KG1 (cell line): Measurements from ENCODE around the gene ETV6.

Experiments used
- DNase-seq: peaks from one replicate; lab custom pipeline; 2025; lab: John Stamatoyannopoulos, UW

ETV6 gene

GRCh38 chr12:11861864-11862600 lies 212.6 kb downstream of the ETV6 start:
- no peak for DNase-seq

GRCh38 chr12:11862798-11863197 lies 213.3 kb downstream of the ETV6 start:
- no peak for DNase-seq

- no peak for DNase-seq
Measured at GRCh38 chr12:11863478-11863906, 214.0 kb downstream of the ETV6 start.

DNA sequence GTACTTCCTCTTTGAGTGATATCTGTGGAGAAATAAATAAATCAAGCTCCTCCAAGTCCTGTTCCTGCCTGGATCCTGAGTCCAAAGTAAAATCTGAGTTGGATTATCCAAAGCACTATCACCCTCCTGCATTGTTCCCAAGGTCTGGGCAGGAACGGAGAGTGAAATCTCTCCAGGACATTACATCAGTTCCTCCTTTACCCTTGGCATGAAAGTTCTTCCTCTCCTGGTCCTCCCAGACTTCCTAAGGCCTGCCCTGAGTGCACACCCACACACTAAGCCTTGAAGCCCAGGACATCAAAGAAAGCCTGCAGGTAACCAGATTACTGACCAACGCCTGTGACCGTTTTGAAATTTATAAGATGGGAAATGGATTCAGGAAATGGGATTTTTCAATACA lies 214.5 kb downstream of the ETV6 start:
- DNase-seq: no peak

- DNase-seq: no peak
Measured at GRCh38 chr12:11865824-11866223, 216.3 kb downstream of the ETV6 start.

DNA sequence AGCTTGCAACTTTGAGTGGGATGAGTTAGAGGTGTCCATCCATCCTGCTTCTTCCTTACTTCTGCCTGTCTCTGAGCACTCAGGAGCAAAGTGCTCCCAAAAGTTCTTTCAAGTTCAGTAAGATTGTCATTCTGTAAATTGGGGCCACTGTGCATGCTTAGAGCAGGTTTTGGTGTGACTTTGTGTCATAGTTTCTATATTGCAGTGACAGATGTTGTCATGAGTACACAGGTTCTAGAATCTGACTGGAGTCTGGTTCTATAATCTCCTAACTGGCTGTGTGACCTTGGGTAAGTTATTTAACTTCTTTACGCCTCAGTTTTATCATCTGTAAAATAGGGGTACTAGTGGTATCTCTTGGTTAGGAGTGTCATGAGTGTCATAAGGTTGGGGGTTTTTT lies 218.6 kb downstream of the ETV6 start:
- no peak for DNase-seq

DNA sequence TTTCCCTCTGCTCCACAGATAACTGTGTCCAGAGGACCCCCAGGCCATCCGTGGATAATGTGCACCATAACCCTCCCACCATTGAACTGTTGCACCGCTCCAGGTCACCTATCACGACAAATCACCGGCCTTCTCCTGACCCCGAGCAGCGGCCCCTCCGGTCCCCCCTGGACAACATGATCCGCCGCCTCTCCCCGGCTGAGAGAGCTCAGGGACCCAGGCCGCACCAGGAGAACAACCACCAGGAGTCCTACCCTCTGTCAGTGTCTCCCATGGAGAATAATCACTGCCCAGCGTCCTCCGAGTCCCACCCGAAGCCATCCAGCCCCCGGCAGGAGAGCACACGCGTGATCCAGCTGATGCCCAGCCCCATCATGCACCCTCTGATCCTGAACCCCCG lies 219.9 kb downstream of the ETV6 start:
- no peak for DNase-seq

- no peak for DNase-seq
Measured at GRCh38 chr12:11870041-11870451, 220.6 kb downstream of the ETV6 start.

- no peak for DNase-seq
Measured at GRCh38 chr12:11872055-11872454, 222.6 kb downstream of the ETV6 start.

DNA sequence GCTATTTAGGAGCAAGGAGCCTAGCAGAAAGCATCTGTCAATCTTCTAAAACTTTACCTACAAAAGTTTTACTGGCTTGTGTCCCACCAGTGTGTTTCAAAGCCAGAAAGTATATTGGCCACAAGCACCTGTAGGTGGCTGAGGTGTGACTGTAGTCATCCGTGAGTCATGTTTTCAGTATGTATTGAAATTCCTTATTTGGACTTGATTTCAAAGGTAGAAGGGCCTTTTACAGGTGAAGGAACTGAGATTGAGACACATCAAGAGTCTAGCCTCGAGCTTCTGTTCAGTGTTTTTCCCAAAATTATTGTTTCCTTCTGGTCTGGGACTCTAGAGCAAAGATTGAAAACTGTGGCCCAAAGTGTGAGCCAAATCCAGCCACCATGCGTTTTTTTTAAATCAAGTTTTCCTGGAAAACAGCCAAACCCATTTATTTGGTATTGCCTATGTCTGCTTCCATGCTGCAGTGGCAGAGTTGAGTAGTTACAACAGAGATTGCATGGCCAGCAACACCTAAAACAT lies 226.0 kb downstream of the ETV6 start:
- DNase-seq: no peak

GRCh38 chr12:11876307-11876706 lies 226.8 kb downstream of the ETV6 start:
- DNase-seq: no peak

GRCh38 chr12:11877102-11877826 lies 227.8 kb downstream of the ETV6 start:
- DNase-seq: no peak

DNA sequence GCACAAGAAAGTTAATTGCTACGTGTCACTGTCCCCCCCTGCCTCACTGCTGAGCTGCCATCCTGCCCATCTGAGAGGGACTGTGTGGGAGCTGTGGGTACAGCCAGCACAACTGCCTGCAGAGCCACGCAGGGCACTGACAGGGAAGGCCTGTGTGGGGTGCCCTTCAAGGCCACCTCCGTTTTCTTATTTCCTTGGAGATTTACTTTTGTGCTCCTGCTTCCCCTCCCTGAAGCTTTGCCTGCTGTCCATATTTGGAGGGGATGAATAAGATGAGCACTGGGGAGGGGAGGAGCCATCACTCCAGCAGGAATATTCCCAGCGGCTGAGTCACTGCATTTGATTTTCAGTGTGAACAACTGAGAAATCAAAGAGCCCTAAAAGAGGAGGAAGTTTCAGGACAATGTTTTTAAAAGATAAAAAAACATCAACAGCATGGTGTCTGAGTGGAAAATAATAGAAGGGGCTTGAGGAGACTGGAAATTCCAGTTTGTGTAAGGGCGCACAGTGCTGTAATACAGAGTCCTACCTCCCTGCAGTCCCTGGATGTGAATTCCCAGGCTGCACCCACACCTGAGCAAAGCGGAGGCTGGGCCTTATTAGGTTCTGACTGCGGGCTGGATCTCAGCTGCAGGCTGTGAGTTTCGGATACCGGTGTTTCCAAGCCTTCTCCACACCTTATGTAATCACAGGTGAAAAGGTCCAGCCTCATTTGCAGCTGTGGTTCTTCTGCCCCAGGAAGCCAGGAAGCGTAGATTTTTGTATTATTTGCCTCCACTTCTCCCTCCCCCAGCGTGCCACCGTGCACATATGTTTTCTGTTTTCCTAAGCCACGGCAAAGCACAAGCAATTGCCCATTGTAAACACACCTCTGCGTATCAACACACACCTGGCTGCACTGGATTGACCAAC lies 228.7 kb downstream of the ETV6 start:
- no peak for DNase-seq

DNA sequence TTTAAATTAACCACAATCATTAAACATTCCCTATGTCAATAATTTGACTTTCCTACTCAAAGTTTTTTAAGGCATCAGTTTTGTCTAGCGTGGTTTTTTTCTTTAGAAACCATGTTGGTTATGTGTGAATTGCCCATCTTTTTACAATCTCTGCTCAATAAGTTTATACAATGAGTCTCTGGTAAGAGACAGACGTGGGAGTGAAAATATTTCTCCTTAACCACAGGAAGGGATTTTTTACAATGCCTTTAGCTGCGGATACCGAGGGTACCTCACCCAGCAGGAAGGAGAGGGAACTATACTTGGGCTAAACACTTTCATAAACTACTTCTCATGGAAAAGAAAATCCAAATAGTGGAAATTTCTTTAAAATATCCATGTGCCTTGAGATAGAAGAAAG lies 229.8 kb downstream of the ETV6 start:
- DNase-seq: no peak

DNA sequence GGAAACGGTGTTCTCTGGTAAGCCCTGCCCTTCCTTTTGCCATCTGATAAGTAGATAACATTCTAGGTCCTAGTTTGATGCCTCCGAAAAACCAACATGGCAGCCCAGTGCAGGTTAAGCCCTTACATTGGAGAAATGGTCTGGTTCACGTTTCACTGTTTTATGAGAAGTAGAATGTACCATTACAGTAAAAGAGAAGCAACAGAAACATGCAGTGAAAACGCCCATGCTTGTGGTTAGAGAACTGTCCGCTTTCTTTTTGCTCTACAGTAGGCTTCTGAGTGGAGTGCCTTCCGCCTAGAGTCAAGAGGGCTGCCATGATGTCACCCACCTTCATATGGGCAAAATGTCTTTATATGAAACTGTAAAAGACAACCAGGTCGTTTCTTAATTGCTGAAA lies 230.9 kb downstream of the ETV6 start:
- no peak for DNase-seq

- DNase-seq: no peak
Measured at GRCh38 chr12:11881835-11882234, 232.4 kb downstream of the ETV6 start.

DNA sequence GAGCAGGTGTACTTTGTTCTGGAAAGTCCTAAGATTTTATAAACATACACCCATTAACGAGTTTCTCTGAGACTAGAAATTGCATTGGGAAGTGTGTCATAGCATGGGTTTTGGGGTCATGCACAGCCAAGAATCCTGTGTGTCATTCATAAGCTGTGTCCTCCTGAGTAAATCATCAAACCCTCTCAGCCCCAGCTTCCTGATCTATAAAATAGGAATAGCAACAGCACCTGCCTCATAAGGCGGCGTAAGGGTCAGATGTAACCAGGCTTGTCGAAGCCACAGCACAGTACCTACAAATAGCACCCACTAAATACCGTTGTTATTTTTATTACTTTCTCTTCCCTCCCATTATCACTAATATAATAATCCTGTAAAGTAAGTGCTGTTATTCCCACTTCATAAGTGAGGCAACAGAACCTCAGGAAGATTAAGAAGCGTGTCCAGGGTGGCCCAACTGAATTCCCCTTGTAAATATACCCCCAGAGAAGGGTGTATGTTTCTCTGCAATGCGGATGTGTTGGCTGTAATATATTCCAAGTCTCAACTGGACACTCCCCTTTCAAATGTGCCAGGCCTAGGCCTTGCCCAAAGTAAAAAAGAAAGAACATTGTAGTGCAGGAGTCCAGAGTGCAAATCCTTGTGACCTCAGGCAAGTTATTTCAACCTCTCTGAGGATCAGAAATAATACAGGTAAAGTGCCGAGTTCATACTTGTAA lies 233.0 kb downstream of the ETV6 start:
- no peak for DNase-seq

DNA sequence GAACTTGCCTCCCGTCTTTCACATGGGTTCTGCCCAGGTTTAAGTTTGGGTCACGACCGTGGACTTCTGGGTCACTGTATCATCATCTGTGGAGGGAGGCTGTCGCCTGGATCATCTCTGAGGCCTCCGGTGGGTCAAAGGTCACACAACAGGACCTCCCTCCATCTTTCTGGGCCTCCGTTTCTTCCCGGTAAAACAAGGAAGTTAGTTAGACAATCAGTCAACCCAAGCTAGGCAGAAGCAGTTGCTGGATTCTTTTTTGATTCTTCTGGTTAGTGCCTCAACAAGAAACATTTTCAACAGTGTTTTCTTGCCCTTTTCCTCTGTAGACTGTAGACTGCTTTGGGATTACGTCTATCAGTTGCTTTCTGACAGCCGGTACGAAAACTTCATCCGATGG lies 234.6 kb downstream of the ETV6 start:
- no peak for DNase-seq

DNA sequence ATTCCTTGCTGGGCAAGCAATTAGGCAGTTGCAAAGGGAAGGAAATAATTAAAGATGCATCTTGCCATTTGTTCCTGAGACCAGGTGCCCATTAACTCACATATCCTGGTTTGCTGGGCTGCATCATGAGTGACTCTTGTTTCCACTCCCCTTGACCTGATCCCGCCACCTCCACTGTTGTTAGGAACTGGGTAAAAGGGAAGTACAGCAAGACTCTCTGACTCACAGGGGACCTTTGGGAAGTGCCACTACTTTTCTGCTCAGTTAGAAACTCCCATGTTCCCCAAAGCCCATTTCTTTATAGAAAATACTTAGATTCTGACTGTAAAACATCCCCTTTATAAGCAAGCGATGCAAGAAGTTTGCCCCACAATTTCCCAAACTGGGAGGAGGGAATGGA lies 235.2 kb downstream of the ETV6 start:
- DNase-seq: no peak

DNA sequence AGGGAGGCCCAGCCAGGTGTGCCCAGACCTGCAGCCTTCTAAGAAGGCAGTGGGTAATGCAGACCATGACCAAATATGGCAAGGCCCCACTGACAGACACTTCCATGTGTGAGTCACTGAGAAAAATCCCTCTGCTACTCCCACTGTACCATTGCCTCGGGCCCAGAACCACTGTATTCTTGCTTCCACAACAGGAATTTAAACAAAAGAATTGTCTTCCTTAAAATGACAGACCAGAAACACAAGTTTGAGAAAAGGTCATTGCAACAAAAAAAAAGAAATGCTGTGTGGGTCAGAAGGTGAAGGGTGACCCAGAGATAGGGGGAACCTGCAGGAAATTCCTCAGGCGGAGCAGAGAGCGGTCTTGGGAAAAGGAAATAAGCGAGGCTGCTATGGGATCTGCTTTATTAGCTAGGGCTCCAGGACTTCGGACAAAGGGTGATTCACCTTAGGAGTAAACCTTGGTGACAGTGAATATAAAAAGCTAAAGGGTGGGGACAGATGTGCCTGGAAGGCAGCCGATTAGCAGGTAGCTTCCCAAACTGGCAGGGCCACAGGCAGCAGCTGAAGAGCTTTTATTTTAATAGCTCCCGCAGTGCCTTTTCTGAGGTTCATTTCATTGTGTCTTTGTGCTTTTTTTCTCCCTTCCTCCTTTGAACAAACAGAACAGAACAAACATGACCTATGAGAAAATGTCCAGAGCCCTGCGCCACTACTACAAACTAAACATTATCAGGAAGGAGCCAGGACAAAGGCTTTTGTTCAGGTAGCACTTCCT lies 236.0 kb downstream of the ETV6 start:
- no peak for DNase-seq

GRCh38 chr12:11886339-11886738 lies 236.9 kb downstream of the ETV6 start:
- no peak for DNase-seq
